Measurements from ENCODE around the gene SPNS2. TPM values are rescaled to one million over a fixed set of nuclear protein-coding genes. Genes with fewer than 3 reads are reported as not detected.

SPNS2 gene
- total and polyA plus RNA-seq, 2 of the 8 experiments (the other 6 are each of a cell fraction or from before 2014, with no cell fraction given), result 1.2 to 1.5 TPM

DNA sequence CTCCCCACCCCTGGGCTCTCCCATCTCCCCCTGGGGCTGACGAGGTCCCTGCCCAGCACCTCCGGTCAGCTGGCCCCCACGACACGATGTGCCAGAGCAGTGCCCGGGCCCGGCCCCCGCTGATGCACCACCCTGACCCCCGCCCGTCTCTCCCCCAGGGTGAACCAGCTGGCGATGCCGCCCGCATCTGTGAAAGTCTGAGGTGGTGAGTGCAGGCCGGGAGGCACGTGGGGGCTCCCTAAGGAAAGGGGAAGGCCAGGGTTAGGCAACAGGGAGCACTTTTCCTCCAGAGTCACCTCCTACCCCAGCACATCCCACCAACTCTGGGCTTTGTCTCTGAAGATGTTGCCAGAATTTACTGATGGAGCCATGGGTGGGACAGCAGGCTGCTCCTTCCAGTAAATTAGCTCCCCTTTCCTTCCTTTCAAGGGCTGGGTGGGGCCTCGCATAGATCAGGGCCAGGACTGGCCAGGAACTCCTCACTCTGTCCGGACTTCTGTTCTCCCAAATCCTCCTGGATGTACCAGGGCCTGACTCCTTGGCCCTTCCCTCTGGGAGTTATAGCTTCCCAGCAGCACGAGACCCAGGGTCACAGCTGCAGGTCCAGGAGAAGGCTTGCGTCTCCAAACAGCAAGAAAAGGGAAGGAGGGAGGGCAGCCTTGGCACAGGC, 38.2 kb downstream of the SPNS2 start:
- TF ChIP-seq TBP (IDR thresholded peaks at IDR 0.05; ENCODE audit: low read depth, low read length), result no peak
- no peak for TF ChIP-seq CEBPB (IDR thresholded peaks at IDR 0.05; ENCODE audit: low read depth, low read length)
- no peak for TF ChIP-seq MAFK (IDR thresholded peaks at IDR 0.05; ENCODE audit: low read depth, low read length)
- no peak for TF ChIP-seq SIX5 (IDR thresholded peaks at IDR 0.05; ENCODE audit: low read depth, low read length)
- TF ChIP-seq POLR2A (IDR thresholded peaks at IDR 0.05; ENCODE audit: control extremely low read depth in 1 of 2, low read depth in 2 of 2, low read length in 2 of 2), result peak in 1 of 2 experiments; percentile 44; a peak in 1 of 3 replicates
- no peak for TF ChIP-seq CHD2 (IDR thresholded peaks at IDR 0.05; ENCODE audit: low read length)
- TF ChIP-seq HDAC6 (IDR thresholded peaks at IDR 0.05; ENCODE audit: low read depth, low read length), result no peak
- no peak for TF ChIP-seq GTF2F1 (IDR thresholded peaks at IDR 0.05; ENCODE audit: borderline replicate concordance, low read depth, low read length)
- no peak for TF ChIP-seq ZNF274 (IDR thresholded peaks at IDR 0.05; ENCODE audit: borderline replicate concordance, extremely low read depth, low read length)
- TF ChIP-seq JUND (IDR thresholded peaks at IDR 0.05; ENCODE audit: low read length), result no peak
- TF ChIP-seq POLR2AphosphoS5 (IDR thresholded peaks at IDR 0.05; ENCODE audit: low read depth, low read length), result peak; percentile 42; the same call in 1 of the 2 replicates
- TF ChIP-seq, protein P1, sequence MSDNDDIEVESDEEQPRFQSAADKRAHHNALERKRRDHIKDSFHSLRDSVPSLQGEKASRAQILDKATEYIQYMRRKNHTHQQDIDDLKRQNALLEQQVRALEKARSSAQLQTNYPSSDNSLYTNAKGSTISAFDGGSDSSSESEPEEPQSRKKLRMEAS (IDR thresholded peaks at IDR 0.05), result 0 out of 2 replicates have a peak, but pooled peaks have one; percentile 24
- TF ChIP-seq JUN (IDR thresholded peaks at IDR 0.05; ENCODE audit: low read depth, low read length), result no peak
- no peak for TF ChIP-seq TCF12 (IDR thresholded peaks at IDR 0.05; ENCODE audit: low read depth, low read length)
- H3K14ac ChIP-seq (ENCODE audit: insufficient read length), result no peak overlapping the region
- 71% methylated on average over 11 of the region's 18 CpGs; no CpG with 5 or more reads in 1 of the 2 experiments for WGBS, 2 experiments (ENCODE audit: extremely low coverage in 1 of 2, insufficient coverage in 1 of 2, insufficient read length in 1 of 2, insufficient replicate concordance in 2 of 2, low coverage in 1 of 2, low lambda C conversion rate in 2 of 2, missing lambda C conversion rate in 1 of 2)
- no peak overlapping the region for H3K27ac ChIP-seq (ENCODE audit: low read depth, low read length)
- H2BK12ac ChIP-seq (ENCODE audit: low read depth, low read length), result no peak overlapping the region
- H4K20me1 ChIP-seq (replicated peaks in 1 of 2; ENCODE audit: control insufficient read depth in 1 of 2, insufficient read depth in 2 of 2, low read length in 2 of 2), result peaks cover 11 to 19% of the 10 kb centered on the region in 2 experiments
- H2AK5ac ChIP-seq (ENCODE audit: low read depth, low read length), result no peak overlapping the region
- H2BK20ac ChIP-seq (ENCODE audit: low read length), result no peak overlapping the region
- no peaks in the 10 kb centered on the region for H3K79me1 ChIP-seq (ENCODE audit: low read depth, low read length)
- H3K9me3 ChIP-seq (ENCODE audit: insufficient read depth in 2 of 2, low read depth in 1 of 2, low read length in 1 of 2), result no peaks in the 10 kb centered on the region
- peak overlapping the region; percentile 61 to 79; a peak in 3 of 4 replicates for H3K4me2 ChIP-seq (ENCODE audit: insufficient read depth in 1 of 2, low read depth in 2 of 2, low read length in 2 of 2)
- FAIRE-seq, result no peak
- H3K23ac ChIP-seq (ENCODE audit: insufficient read length), result no peak overlapping the region
- H3K23me2 ChIP-seq (ENCODE audit: low read depth, low read length), result peaks cover 4% of the 10 kb centered on the region; the same call in 1 of the 2 replicates
- H4K5ac ChIP-seq (ENCODE audit: insufficient read length, low read depth, low read length), result no peak overlapping the region
- H4K91ac ChIP-seq (replicated peaks; ENCODE audit: insufficient read length, low read length), result no peak overlapping the region
- no peaks in the 10 kb centered on the region for H3K79me2 ChIP-seq (ENCODE audit: control insufficient read depth in 1 of 2, insufficient read depth in 2 of 2, low read length in 2 of 2)
- H3K9ac ChIP-seq (replicated peaks in 1 of 4; ENCODE audit: extremely low read depth in 1 of 4, low read depth in 3 of 4, low read length in 3 of 4), result no peak overlapping the region
- peak overlapping the region in 1 of 4 experiments; percentile 55; a peak in 3 of 8 replicates for H3K4me3 ChIP-seq (ENCODE audit: extremely low read depth in 1 of 4, insufficient read depth in 2 of 4, low read depth in 3 of 4, low read length in 4 of 4)
- peaks cover 8 to 32% (median 22%) of the 10 kb centered on the region in 4 experiments; a peak in 7 of 8 replicates for H3K36me3 ChIP-seq (ENCODE audit: control insufficient read depth in 2 of 4, insufficient read depth in 4 of 4, low read length in 3 of 4)
- CTCF ChIA-PET (ENCODE audit: partially characterized antibody), result interaction anchor here (0.5 to 3.6 kb wide), 15 partner anchors 10 to 743 kb away, joined by 3 to 15 read pairs (median 4); partner anchors contain the start of gene SPNS2
- no peak overlapping the region for H2BK15ac ChIP-seq (ENCODE audit: low read length)
- H3K27me3 ChIP-seq (replicated peaks in 1 of 4; ENCODE audit: control insufficient read depth in 3 of 4, extremely low read depth in 1 of 4, insufficient read depth in 3 of 4, low read length in 3 of 4), result peaks cover 0 to 23% (median 14%) of the 10 kb centered on the region in 4 experiments; a peak in 4 of 7 replicates
- no peak overlapping the region for H3K56ac ChIP-seq (replicated peaks; ENCODE audit: insufficient read length, low read depth, low read length)
- no peak overlapping the region for H2BK120ac ChIP-seq (replicated peaks; ENCODE audit: low read depth, low read length)
- no peak for DNase-seq (ENCODE audit: low read depth in 1 of 2, low spot score in 2 of 2)
- no peak overlapping the region for H4K8ac ChIP-seq (ENCODE audit: extremely low read depth, insufficient read depth, low read length)
- peak overlapping the region; percentile 92; the same call in 1 of the 2 replicates for H3K18ac ChIP-seq (ENCODE audit: extremely low read depth, low read length)
- H3K4me1 ChIP-seq (replicated peaks in 1 of 4; ENCODE audit: control insufficient read depth in 3 of 4, insufficient read depth in 4 of 4, low read length in 3 of 4), result peaks cover 0 to 29% (median 16%) of the 10 kb centered on the region in 4 experiments; a peak in 6 of 7 replicates
- no peak overlapping the region; the same call in 1 of the 2 replicates for H2BK5ac ChIP-seq (ENCODE audit: low read depth, low read length)
- H2AFZ ChIP-seq (ENCODE audit: low read length), result no peak overlapping the region
- POLR2A ChIA-PET (ENCODE audit: partially characterized antibody), result interaction anchor here (0.6 to 37.1 kb wide), 9 partner anchors 8 to 133 kb away, joined by 3 to 546 read pairs (median 4); partner anchors contain the start of genes GGT6 and MYBBP1A
- H3K4ac ChIP-seq (replicated peaks; ENCODE audit: insufficient read length, low read depth, low read length), result no peak overlapping the region
